Activated CD4-positive, alpha-beta T cell treated with anti-CD3 and anti-CD28 coated beads, Interleukin-2, amount 10 ng/mL, durations not matched to agents 7 days and 5 days (primary cell): ENCODE data around the gene EHHADH. TPM values are rescaled to one million over a fixed set of nuclear protein-coding genes. Genes with fewer than 3 reads are reported as not detected.

Experiments
- CTCF ChIA-PET: fragments of 350-600 bp; sonication (Branson Sonifier 250); formaldehyde crosslinking; loops from one replicate; lab custom pipeline; 2021; ENCODE audit warnings: antibody characterized with exemption; lab: Charles Lee
- POLR2A ChIA-PET: fragments of 350-600 bp; sonication (Branson Sonifier 250); formaldehyde crosslinking; loops from one replicate; lab custom pipeline; 2021; ENCODE audit warnings: antibody characterized with exemption; lab: Charles Lee
- DNase-seq: peaks from one replicate; pipeline ENCODE4 v3.0.0-alpha.2; 2020
- H3K27ac Mint-ChIP-seq: one replicate; pipeline ENCODE4 v1.8.0; 2021; ENCODE audit warnings: mild to moderate bottlenecking, moderate library complexity, mixed read lengths
- H3K27me3 Mint-ChIP-seq: one replicate; pipeline ENCODE4 v1.8.0; 2021; ENCODE audit warnings: mixed read lengths
- H3K36me3 Mint-ChIP-seq: one replicate; pipeline ENCODE4 v1.8.0; 2021; ENCODE audit warnings: low read depth, mixed read lengths
- H3K4me1 Mint-ChIP-seq: one replicate; pipeline ENCODE4 v1.8.0; 2021; ENCODE audit warnings: mixed read lengths
- H3K4me3 Mint-ChIP-seq: one replicate; pipeline ENCODE4 v1.8.0; 2021; ENCODE audit warnings: mild to moderate bottlenecking, moderate library complexity, mixed read lengths
- H3K9me3 Mint-ChIP-seq: one replicate; pipeline ENCODE4 v1.8.0; 2021; ENCODE audit warnings: mixed read lengths
- total RNA-seq, 2 experiments: library from RNA; stranded (reverse); gene quantifications; one replicate each; pipeline ENCODE4 v1.2.3, GENCODE V29; 2021

EHHADH gene
- total RNA-seq, 2 experiments from 2014 or later, result 2.0 to 2.2 TPM

DNA sequence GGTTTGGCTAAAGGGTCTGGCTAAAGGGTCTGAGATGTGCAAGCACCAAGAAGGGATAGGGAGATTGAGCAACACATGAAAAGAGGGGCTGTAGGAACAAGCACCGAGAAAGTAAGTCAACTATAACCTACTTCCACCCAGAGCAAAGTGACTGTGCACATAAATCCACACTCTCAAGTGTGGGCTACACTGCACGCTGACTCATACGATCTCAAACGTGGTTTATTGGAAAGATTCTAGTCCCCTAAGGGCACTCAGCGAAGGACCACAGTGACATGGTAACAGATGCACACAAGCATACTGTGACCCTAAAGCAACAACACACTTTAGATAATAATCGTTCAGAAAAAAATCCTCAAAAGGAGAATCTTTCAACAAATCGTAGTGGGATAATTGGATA, 48.0 kb downstream of the EHHADH start:
- Mint-ChIP-seq H3K4me3 (no peak overlapping the region), H3K27me3 (no peaks in the 10 kb centered on the region), H3K4me1 (peaks cover 2% of the 10 kb centered on the region), H3K36me3 (no peaks in the 10 kb centered on the region), H3K27ac (no peak overlapping the region), H3K9me3 (no peaks in the 10 kb centered on the region)
- POLR2A ChIA-PET, result no interaction called here
- CTCF ChIA-PET, result no interaction called here
- no peak for DNase-seq

DNA sequence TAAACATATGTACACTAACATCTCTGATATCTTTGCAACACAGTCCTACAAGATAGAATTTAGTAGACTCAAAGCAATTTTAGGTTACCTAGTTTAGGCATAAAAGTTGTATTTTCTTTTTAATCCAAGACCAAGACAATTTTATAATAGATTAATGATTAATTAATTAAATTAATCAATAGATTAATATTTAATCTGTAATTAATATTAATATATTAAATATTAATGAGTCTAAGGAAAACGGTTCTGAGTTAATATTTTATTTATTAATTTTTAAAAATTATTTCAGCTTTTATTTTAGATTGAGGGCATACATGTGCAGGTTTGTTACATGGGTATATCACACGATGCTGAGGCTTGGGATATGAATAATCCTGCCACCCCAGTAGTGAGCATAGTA, 49.0 kb downstream of the EHHADH start:
- DNase-seq, result no peak
- CTCF ChIA-PET, result interaction anchor here (0.5 kb wide), 1 partner anchor 330 kb away, joined by 6 read pairs; no protein-coding TSS in a partner anchor

DNA sequence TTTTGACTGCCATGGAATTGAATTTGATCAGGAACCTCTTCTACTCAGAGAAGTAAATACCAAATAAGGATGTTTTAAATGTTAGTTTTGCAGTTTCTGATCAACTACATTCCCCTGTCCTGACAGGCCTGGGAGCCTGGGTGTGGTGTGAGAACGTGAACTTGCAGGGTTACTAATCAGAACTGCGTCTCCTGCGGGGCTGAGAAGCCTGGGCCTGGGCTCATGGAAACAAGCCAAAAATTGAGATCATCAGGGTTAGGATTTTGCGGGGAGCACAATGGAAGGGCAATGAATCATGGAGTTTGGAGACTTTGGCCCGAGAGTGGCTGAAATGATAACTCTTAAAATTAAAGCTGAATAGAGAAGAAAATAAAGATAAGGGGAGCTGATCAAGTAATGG, 53.2 kb downstream of the EHHADH start:
- H3K27ac Mint-ChIP-seq, result no peak overlapping the region
- no peaks in the 10 kb centered on the region for H3K36me3 Mint-ChIP-seq
- H3K4me1 Mint-ChIP-seq, result no peaks in the 10 kb centered on the region
- CTCF ChIA-PET, result no interaction called here
- POLR2A ChIA-PET, result interaction anchor here (0.6 kb wide), 1 partner anchor 205 kb away, joined by 3 read pairs; no protein-coding TSS in a partner anchor
- no peaks in the 10 kb centered on the region for H3K27me3 Mint-ChIP-seq
- H3K9me3 Mint-ChIP-seq, result no peaks in the 10 kb centered on the region
- H3K4me3 Mint-ChIP-seq, result no peak overlapping the region
- no peak for DNase-seq

More for the DNA sequence above, 49.0 kb downstream of the EHHADH start:
- H3K9me3 Mint-ChIP-seq, result no peaks in the 10 kb centered on the region
- no peaks in the 10 kb centered on the region for H3K36me3 Mint-ChIP-seq
- H3K27ac Mint-ChIP-seq, result no peak overlapping the region
- peaks cover 2% of the 10 kb centered on the region for H3K4me1 Mint-ChIP-seq
- H3K4me3 Mint-ChIP-seq, result no peak overlapping the region
- no peaks in the 10 kb centered on the region for H3K27me3 Mint-ChIP-seq
- POLR2A ChIA-PET, result no interaction called here

DNA sequence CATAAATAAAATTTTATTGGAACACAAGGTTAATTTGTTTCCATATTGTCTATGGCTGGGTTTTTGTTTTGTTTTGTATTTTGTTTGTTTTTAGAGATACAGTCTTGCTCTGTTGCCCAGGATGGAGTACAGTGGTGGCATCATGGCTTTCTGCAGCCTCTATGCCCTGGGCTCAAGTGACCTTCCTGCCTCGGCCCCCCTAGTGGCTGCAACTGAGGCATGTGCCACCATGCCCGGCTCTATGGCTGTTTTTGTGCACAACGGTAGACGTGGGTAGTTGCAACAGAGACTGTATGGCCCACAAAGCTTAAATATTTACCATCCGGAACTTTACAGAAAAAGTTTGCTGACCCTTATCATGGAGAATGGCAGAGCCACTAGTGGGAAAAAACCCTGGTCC, 54.2 kb downstream of the EHHADH start:
- Mint-ChIP-seq H3K4me3 (no peak overlapping the region), H3K9me3 (peaks cover 2% of the 10 kb centered on the region), H3K27me3 (peaks cover 5% of the 10 kb centered on the region), H3K36me3 (no peaks in the 10 kb centered on the region), H3K4me1 (no peaks in the 10 kb centered on the region), H3K27ac (no peak overlapping the region)
- ChIA-PET CTCF (no interaction called here), POLR2A (no interaction called here)
- no peak for DNase-seq

DNA sequence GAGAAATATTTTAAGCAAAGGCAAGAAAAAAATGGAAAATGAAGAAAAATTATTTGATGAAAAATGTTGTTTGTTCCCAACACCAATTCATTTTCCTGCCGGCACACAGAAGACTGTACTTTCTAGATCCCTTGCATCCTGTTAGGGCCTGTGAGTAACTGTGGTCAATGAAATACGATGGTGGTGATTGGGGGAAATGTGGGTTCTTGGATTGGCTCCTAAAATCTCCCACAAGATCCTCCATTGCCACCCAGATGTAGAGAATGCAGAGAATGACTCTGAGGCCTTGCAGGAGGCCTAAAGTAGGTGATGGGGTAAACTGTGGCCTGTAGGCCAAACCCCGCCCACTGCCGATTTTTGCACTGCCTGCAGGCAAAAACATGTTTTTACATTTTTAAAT, 54.6 kb downstream of the EHHADH start:
- Mint-ChIP-seq H3K36me3 (no peaks in the 10 kb centered on the region), H3K27me3 (peaks cover 5% of the 10 kb centered on the region), H3K4me1 (no peaks in the 10 kb centered on the region), H3K27ac (no peak overlapping the region), H3K9me3 (peaks cover 2% of the 10 kb centered on the region), H3K4me3 (no peak overlapping the region)
- no peak for DNase-seq
- CTCF ChIA-PET, result interaction anchor here (0.6 kb wide), 1 partner anchor 1139 kb away, joined by 3 read pairs; no protein-coding TSS in a partner anchor
- POLR2A ChIA-PET, result no interaction called here

DNA sequence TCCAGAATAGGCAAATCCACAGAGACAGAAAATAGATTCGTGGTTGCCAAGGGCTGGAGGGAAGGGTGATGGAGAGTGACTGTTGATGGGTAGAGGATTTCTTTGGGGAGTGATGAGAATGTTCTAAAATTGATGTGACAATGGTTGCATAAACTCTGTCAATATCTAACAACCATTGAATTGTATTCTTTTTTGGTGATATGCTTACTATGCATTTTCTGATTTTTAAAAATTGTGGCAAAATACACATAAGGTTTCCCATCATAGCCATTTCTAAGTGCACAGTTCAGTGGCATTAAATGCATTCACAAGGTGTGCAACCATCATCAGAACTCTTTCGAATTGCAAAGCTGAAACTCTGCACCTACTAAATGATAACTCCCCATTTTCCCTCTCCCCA, 56.8 kb downstream of the EHHADH start:
- Mint-ChIP-seq H3K4me3 (no peak overlapping the region), H3K27ac (no peak overlapping the region), H3K36me3 (no peaks in the 10 kb centered on the region), H3K9me3 (peaks cover 2% of the 10 kb centered on the region), H3K4me1 (no peaks in the 10 kb centered on the region), H3K27me3 (peaks cover 5% of the 10 kb centered on the region)
- ChIA-PET CTCF (no interaction called here), POLR2A (no interaction called here)
- DNase-seq, result no peak

DNA sequence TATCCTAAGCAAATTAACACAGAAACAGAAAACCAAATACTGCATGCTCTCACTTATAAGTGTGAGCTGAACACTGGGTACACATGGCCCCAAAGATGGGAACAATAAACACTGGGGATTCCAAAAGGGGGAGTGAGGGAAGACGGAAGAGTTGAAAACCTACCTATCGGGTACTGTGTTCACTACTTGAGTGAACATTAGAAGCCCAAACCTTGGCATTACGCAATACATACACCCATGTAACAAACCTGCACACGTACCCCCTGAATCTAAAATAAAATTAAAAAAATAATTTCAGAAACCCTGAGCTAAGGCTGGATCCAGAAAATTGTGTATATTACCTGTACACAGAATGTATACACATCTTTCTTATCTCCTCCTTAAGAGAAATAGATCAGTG, 58.2 kb downstream of the EHHADH start:
- H3K4me3 Mint-ChIP-seq, result no peak overlapping the region
- no peak for DNase-seq
- ChIA-PET CTCF (no interaction called here), POLR2A (interaction anchor here (0.6 kb wide), 1 partner anchor 159 kb away, joined by 10 read pairs; no protein-coding TSS in a partner anchor)
- H3K4me1 Mint-ChIP-seq, result no peaks in the 10 kb centered on the region
- peaks cover 7% of the 10 kb centered on the region for H3K27me3 Mint-ChIP-seq
- H3K9me3 Mint-ChIP-seq, result peaks cover 2% of the 10 kb centered on the region
- no peak overlapping the region for H3K27ac Mint-ChIP-seq
- no peaks in the 10 kb centered on the region for H3K36me3 Mint-ChIP-seq

DNA sequence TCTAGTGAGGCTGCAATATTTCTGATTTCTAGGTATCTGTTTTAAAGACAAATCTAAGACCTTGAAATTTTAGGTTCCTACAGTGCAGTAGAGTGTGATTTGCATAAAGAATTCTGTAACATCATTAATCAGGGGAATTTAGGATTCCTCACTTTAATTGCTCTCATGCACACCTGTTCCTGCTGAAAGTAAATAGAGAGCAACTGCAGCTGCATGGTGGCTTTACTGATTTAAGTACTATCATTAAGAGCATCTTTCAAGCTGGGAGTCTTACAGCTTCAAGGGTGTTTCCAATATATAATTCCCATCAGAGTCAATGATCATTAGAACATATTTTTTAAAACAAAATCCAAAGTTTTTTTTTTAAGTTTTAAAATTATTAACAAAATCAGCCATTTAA, 65.0 kb downstream of the EHHADH start:
- Mint-ChIP-seq H3K27ac (no peak overlapping the region), H3K9me3 (no peaks in the 10 kb centered on the region), H3K4me1 (no peaks in the 10 kb centered on the region), H3K27me3 (peaks cover 15% of the 10 kb centered on the region), H3K36me3 (no peaks in the 10 kb centered on the region), H3K4me3 (no peak overlapping the region)
- ChIA-PET CTCF (no interaction called here), POLR2A (no interaction called here)
- DNase-seq, result no peak

DNA sequence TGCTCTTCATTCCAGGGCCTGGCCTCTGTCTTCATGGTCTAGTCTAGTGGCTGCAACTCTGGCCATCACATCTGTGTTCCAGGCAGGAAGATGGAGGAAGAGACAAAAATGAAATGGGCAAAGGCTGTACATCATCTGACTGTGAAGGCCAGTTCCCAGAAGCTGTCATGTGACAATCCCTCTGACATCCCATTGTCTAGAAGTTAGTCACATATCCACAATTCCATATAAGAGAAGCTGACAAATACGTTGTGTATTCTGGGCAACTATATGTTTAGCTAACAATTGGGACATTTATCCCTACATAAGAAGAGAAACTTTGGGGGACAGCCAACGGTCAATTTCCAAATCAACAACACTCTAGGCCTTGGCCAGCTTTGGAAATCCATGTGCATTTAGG, 66.5 kb downstream of the EHHADH start:
- Mint-ChIP-seq H3K4me3 (no peak overlapping the region), H3K27me3 (peaks cover 15% of the 10 kb centered on the region), H3K27ac (no peak overlapping the region), H3K36me3 (no peaks in the 10 kb centered on the region), H3K4me1 (no peaks in the 10 kb centered on the region), H3K9me3 (no peaks in the 10 kb centered on the region)
- ChIA-PET POLR2A (no interaction called here), CTCF (no interaction called here)
- no peak for DNase-seq

DNA sequence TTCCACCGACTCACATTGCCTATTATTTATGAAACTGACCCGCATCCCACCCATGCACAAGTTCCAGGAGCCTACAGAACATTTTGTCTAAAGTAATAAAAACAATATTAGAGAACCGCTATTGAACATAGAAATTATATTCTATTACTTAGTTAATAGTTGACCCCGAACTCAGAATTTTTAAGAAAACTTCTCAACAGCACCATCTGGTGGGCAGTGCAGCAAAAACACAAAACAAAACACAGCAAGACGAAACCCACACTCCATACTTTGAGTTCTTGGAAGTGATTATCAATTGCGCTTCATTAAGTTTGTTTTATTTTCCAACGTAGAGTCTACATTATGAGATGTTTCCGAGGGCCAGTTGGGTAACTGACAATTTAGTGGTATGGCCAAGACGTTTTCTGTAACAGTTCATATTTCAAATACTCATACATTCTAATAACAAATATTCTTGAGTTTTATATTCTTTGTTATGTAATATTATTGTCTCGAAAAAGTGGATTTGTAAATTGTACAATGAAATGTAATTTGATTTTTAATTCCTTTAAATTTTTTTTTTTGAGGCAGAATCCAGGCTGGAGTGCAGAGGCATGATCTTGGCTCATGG, 77.0 kb downstream of the EHHADH start:
- POLR2A ChIA-PET, result no interaction called here
- Mint-ChIP-seq H3K36me3 (no peaks in the 10 kb centered on the region), H3K27me3 (peaks cover 1% of the 10 kb centered on the region), H3K9me3 (no peaks in the 10 kb centered on the region), H3K4me3 (no peak overlapping the region), H3K27ac (no peak overlapping the region), H3K4me1 (no peaks in the 10 kb centered on the region)
- CTCF ChIA-PET, result no interaction called here
- peak; percentile 39 for DNase-seq

DNA sequence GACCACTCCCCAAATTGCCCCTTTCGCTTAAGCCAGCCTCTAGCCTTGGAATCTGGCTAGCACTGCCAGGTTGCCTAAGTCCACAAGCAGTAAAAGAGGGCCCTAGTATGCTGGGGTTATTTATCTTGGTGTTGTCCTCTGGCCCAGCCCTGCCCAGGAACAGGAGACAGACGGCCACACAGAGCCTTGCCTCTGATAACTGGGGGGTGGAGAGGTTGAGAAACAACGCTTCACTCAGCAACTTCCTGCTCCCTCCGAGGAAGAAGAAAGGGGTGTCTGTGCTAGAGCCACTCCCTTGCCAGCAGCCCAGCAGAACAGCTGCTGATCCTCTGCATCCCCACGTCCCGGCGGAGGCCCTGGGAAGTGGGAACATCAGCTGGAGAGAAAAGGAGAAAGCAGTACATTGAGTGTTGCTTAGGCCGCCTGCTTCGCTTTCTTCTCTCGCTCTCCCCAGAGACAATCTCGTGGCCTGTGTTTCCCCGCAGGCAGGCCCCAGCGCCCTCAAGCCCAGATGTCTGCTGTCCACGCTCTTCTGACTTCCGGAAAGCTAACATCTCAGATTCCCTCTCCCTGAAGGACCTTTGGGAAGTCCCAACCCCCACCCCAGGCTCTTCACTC, 78.4 kb downstream of the EHHADH start:
- no peak overlapping the region for H3K4me3 Mint-ChIP-seq
- no peaks in the 10 kb centered on the region for H3K36me3 Mint-ChIP-seq
- no peaks in the 10 kb centered on the region for H3K9me3 Mint-ChIP-seq
- ChIA-PET POLR2A (no interaction called here), CTCF (no interaction called here)
- no peak for DNase-seq
- no peaks in the 10 kb centered on the region for H3K4me1 Mint-ChIP-seq
- H3K27me3 Mint-ChIP-seq, result peaks cover 4% of the 10 kb centered on the region
- no peak overlapping the region for H3K27ac Mint-ChIP-seq

DNA sequence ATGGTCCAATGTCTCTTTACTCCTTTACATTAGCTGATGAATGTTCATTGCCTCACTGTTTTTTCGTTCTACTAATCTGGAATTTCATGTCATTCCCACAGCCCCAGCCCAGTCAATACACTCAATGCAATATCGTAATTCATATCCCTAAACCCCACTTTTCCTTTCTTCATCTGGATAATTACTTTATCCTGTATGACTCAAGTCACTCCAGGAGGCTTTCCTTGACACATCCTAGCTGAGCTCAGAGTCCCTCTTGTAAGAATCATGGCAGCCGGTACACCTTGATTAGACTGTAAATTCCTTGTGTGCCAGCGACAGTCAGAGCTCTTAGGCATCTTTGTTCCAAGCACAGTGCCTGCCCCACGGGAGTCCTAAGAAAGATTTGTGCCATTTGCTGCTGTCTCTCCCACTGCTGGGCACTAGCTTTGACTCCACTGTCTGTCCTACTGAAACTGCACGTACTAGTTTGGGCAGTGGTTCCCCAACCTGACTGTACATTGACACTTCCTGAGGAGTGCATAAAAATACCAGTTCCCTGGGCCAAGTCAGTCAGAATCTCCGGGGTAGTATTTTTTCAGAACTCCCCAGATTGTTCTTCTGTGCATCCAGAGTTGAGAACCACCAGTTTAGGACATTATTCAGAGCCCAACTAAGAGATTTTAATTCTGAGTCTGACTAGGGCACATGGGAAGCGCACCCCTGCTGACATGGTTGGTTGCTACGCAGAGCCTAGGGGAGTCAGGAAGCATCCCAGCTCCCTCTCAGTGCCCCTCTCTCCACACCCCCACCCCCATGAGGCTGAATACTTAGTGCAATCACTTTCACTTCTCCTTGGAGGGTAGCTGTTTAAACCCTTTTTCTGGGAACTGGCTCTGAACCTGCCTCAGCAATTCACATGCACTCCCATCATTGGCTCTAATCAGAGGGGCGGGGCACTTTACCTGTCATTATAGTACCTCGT, 81.5 kb downstream of the EHHADH start:
- POLR2A ChIA-PET, result interaction anchor here (0.7 kb wide), 1 partner anchor 22 kb away, joined by 3 read pairs; no protein-coding TSS in a partner anchor
- no peaks in the 10 kb centered on the region for H3K36me3 Mint-ChIP-seq
- CTCF ChIA-PET, result interaction anchor here (1.3 kb wide), 1 partner anchor 258 kb away, joined by 3 read pairs; no protein-coding TSS in a partner anchor
- DNase-seq, result no peak
- H3K27me3 Mint-ChIP-seq, result peaks cover 8% of the 10 kb centered on the region
- no peak overlapping the region for H3K4me3 Mint-ChIP-seq
- no peaks in the 10 kb centered on the region for H3K9me3 Mint-ChIP-seq
- H3K27ac Mint-ChIP-seq, result no peak overlapping the region
- H3K4me1 Mint-ChIP-seq, result no peaks in the 10 kb centered on the region
